Measurements from ENCODE around the gene GAK.

The GAK gene

DNA sequence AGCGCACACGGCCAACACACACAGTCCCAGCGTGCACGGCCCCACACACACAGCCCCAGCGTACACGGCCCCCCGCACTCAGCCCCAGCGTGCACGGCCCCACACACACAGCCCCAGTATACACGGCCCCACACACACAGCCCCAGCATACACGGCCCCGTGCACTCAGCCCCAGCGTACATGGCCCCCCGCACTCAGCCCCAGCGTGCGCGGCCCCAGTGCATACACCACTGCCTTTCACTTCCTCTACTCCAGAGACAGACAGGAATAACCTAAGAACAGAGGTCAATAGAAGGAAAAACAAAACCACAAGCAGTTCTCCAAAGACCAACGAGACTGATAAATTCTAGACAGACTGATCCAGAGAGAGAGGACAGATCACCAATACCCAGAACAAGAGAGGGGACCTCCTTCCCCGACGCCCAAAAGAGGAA, 17.1 kb downstream of the GAK start:
- ATAC-seq: peak; percentile 70
- H3K27ac Mint-ChIP-seq: peak overlapping the region; percentile 68
- peak overlapping the region; percentile 51 for H3K4me3 Mint-ChIP-seq
- DNase-seq: no peak
- H3K27me3 Mint-ChIP-seq: no peaks in the 10 kb centered on the region
- H3K4me1 Mint-ChIP-seq: peaks cover 39% of the 10 kb centered on the region
- peaks cover 11% of the 10 kb centered on the region for H3K9me3 Mint-ChIP-seq
- H3K36me3 Mint-ChIP-seq (ENCODE audit: low read depth): peaks cover 23% of the 10 kb centered on the region

DNA sequence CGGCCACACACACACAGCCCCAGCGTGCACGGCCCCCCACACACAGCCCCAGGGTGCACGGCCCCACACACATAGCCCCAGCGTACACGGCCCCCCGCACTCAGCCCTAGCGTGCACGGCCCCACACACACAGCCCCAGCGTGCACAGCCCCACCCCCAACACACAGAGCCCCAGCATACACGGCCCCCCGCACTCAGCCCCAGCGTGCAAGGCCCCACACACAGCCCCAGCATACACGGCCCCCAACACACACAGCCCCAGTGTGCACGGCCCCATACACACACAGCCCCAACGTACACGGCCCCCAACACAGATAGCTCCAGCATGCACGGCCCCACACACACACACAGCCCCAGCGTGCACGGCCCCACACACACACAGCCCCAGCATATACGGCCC, 17.6 kb downstream of the GAK start:
- peaks cover 36% of the 10 kb centered on the region for H3K4me1 Mint-ChIP-seq
- H3K27me3 Mint-ChIP-seq: no peaks in the 10 kb centered on the region
- no peak for DNase-seq
- no peak overlapping the region for H3K4me3 Mint-ChIP-seq
- peaks cover 19% of the 10 kb centered on the region for H3K36me3 Mint-ChIP-seq (ENCODE audit: low read depth)
- ATAC-seq: no peak
- peaks cover 11% of the 10 kb centered on the region for H3K9me3 Mint-ChIP-seq
- H3K27ac Mint-ChIP-seq: no peak overlapping the region

DNA sequence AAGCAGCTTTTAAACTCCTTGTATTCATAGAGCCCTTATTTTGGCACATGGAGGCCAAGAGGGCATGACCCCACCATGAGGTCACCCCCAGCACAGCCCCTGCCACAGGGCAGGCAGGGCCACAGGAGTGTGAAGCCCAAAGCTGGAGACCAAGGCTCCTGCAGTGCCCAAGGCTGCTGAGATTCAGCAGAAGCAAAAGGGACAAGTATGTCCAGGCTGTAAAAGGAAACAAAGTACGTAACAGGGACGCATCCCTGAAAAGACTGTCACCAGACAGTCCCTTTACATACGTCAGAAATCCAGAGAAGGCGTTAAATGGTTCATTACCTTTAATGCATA, 18.9 kb downstream of the GAK start:
- H3K9me3 Mint-ChIP-seq: peaks cover 10% of the 10 kb centered on the region
- H3K27ac Mint-ChIP-seq: no peak overlapping the region
- DNase-seq: no peak
- no peak for ATAC-seq
- no peaks in the 10 kb centered on the region for H3K27me3 Mint-ChIP-seq
- no peak overlapping the region for H3K4me3 Mint-ChIP-seq
- peaks cover 17% of the 10 kb centered on the region for H3K36me3 Mint-ChIP-seq (ENCODE audit: low read depth)
- H3K4me1 Mint-ChIP-seq: peaks cover 31% of the 10 kb centered on the region

DNA sequence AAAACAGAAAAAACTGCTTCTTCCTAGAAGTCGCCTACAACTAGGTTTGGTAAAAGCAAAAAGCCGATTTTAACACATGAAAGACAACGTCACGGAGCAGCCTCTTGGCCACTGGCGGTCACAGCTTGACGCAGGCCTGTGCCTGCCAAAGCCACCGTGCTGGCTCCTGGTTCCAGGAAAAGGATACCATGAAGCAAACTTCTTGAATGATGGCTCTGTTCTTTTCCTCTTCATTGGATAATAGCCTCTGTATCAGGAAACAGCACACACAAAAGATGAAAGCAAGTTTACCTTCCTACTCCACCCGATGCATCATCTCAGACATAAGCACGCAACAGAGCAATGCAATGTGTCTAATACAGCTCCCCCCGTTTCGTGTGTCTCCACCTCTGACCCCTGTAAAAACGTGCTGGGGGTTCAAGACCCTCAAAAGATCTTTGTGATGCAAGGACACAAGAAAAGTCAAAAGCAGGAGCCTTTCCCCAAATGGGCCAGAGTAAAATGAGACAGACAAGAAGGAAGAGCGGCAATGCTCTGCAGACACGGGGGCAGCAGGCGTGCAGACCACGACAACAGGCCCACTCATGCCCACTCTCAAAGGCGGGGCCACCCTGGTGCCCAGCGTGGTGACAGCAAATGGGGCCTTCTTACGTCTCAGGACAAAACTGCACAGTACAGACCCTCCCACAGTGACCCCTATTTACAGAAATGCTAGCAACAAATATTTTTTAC, 19.4 kb downstream of the GAK start:
- Mint-ChIP-seq H3K27me3 (no peaks in the 10 kb centered on the region), H3K27ac (no peak overlapping the region), H3K36me3 (ENCODE audit: low read depth) (peaks cover 14% of the 10 kb centered on the region), H3K9me3 (peaks cover 5% of the 10 kb centered on the region), H3K4me3 (no peak overlapping the region), H3K4me1 (peaks cover 26% of the 10 kb centered on the region)
- DNase-seq: no peak
- ATAC-seq: no peak

DNA sequence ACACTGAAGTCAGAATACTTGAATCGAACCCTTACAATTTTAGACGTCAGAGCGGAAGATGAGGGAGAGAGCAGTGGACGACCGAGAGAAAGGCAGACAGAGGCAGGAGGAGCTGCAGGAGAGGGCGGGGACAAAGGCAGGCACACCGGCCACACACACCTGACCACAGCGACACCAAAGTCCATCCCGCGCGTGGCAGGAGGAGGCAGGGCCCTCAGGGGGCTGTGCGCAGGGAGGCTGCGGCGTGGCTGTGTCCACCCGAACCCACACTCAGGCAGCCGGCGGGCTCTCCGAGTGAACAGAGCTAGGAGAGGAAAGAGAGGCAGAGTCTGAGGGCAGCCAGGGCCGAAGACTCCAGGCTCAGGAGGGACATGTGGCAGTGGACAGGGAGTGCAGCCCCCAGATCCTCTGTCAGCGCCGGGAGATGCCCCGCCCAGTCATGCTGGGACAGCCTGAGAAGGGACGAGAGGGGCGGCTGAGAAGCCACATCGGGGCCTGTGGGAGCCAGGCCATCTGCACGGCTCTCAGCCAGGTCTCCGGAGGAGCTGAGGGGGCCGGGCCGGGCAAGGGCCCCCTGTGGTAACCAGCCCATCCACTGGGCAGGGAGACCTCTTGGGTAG, 20.1 kb downstream of the GAK start:
- peaks cover 9% of the 10 kb centered on the region for H3K36me3 Mint-ChIP-seq (ENCODE audit: low read depth)
- H3K9me3 Mint-ChIP-seq: no peaks in the 10 kb centered on the region
- H3K27me3 Mint-ChIP-seq: no peaks in the 10 kb centered on the region
- H3K27ac Mint-ChIP-seq: no peak overlapping the region
- no peak for ATAC-seq
- peaks cover 21% of the 10 kb centered on the region for H3K4me1 Mint-ChIP-seq
- H3K4me3 Mint-ChIP-seq: no peak overlapping the region
- no peak for DNase-seq

DNA sequence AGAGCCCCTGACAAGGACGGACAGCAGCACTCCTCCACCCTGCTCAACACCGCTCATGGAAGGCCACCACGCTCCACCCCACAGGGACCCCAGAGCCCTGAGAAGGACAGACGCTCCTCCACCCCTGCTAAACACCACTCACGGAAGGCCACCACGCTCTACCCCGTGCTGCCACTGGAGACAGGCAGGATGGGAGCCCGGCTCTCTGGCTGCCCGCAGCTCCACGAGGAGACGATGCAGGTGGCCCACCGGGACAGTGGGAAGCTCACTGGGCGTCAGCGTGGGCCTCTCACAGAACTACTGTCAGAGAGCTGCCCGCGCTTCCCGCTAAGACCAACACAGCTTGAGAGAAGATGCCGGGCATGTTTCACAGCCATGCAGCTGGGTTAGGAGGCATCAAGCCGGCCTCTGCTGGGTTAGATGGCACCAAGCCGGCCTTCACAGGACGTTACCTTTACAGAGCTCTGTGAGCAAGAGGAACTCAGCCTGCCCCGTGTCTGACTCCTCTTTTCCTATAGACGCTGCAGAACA, 20.8 kb downstream of the GAK start:
- Mint-ChIP-seq H3K36me3 (ENCODE audit: low read depth) (peaks cover 14% of the 10 kb centered on the region), H3K27ac (no peak overlapping the region), H3K27me3 (no peaks in the 10 kb centered on the region), H3K9me3 (no peaks in the 10 kb centered on the region), H3K4me3 (no peak overlapping the region), H3K4me1 (peaks cover 14% of the 10 kb centered on the region)
- ATAC-seq (no peak), DNase-seq (no peak)

DNA sequence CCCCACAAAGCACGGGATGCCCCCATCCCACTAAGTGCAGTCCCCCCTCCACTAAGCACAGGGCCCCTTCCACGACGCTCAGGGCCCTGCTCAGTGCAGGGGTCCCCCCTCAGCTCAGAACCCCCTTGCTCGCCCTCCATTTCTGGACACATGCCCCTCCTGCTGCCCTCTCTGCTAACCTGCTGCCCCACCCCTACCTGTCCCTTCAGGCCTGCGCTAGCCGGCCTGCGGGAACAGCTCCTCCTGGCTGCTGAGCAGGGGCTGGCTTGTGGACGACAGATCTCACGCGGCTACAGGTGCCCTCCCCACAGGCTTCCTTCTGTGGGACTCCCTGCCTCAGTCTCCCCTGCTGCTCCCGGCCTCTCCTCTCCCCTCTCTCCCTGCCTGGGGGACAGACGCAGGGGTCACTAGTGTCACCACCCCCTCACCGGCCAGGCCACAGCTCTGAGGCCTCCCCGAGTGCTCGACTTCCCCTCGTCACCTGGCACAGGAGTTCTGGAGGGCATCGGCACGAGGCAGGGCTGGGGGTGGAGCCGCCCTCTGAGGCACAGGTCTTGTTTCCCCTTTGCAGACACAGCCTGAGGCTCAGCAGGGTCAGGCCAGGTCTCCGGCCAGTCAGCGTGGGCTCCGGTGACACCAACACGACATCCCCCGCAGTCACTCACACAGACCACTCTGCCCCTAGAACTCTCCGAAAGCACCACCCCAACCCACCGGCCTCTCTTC, 21.6 kb downstream of the GAK start:
- no peak overlapping the region for H3K27ac Mint-ChIP-seq
- H3K27me3 Mint-ChIP-seq: no peaks in the 10 kb centered on the region
- H3K36me3 Mint-ChIP-seq (ENCODE audit: low read depth): peaks cover 14% of the 10 kb centered on the region
- no peak overlapping the region for H3K4me3 Mint-ChIP-seq
- H3K4me1 Mint-ChIP-seq: peaks cover 7% of the 10 kb centered on the region
- ATAC-seq (no peak), DNase-seq (no peak)
- H3K9me3 Mint-ChIP-seq: no peaks in the 10 kb centered on the region

DNA sequence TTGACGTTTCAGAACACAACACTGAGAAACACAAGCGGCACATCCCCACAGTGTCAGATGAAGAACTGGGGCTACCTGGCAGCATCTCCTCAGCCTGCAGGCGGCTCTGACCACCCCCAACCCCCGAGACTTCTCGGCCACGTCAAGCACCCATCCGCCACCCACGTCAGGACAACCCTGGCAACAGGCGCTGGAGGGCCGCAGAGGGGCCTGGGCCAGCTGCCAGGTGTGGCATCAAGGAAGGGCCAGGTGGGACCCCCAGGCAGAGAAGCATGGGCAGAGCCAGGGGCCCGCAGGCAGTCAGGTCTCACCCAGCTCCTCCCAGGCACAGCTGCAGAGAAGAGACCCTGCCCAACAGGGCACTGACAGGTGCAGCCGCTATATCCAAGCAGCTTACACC, 22.3 kb downstream of the GAK start:
- no peak for DNase-seq
- no peaks in the 10 kb centered on the region for H3K9me3 Mint-ChIP-seq

DNA sequence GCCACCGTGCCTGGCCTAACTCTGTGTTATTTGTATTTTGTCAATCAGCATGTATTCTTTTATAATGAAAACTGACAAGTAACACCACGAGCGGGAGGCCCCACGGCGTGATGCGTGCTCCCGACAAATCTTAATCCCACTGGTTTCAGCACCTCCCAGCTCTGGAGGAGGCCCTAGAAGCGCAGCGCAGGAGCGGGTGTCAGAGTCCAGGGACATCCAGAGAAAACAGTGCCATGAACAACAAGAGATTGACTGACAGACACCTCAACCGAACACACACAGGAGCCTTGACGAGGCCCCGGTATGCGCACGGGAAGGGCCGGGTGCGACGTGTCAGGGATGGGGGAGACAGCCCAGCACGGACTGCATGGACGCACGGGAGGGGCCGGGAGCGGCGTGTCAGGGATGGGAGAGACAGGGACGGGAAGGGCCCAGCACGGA, 23.0 kb downstream of the GAK start:
- DNase-seq (no peak), ATAC-seq (no peak)
- Mint-ChIP-seq H3K9me3 (no peaks in the 10 kb centered on the region), H3K27me3 (no peaks in the 10 kb centered on the region), H3K36me3 (ENCODE audit: low read depth) (peaks cover 16% of the 10 kb centered on the region), H3K27ac (no peak overlapping the region), H3K4me3 (no peak overlapping the region), H3K4me1 (no peaks in the 10 kb centered on the region)

More for the DNA sequence above, 22.3 kb downstream of the GAK start:
- no peak for ATAC-seq
- no peaks in the 10 kb centered on the region for H3K27me3 Mint-ChIP-seq
- no peak overlapping the region for H3K27ac Mint-ChIP-seq
- H3K4me1 Mint-ChIP-seq: no peaks in the 10 kb centered on the region
- no peak overlapping the region for H3K4me3 Mint-ChIP-seq
- H3K36me3 Mint-ChIP-seq (ENCODE audit: low read depth): peaks cover 16% of the 10 kb centered on the region

DNA sequence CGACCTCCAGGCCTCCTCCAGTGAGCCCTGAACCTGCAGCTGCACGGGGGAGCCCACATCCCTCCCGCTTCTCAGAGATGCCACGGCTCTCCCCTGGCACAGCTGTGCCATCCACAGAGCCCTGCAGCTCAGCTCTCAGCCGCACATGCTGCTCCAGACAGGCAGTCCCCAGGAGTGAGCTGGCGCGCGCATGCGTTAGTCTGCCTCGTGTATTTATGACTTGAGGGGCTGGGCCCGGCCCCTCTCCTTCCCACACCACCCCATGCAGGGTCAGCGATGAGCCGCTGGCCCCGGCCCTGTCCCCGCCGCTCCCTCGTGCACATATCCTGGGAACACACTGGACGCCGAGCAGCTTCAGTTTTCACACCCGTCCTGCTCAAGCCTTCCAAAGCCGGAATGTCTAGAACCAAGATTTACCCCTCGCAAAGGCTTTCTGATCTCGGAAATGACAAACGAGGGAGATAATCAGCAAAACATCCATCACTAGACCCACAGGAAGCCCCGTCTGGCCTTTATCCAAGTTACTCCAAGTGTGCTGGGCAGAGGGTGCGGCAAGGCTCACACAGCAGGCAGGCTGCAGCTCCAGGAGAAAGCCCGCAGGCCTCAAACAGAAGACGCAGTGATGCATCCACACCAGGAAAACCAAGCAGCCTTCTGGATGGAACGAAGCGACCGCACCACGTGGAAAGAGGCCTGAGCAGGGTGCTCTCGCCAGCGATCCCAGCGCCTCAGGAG, 24.3 kb downstream of the GAK start:
- Mint-ChIP-seq H3K4me3 (no peak overlapping the region), H3K27me3 (no peaks in the 10 kb centered on the region), H3K36me3 (ENCODE audit: low read depth) (peaks cover 15% of the 10 kb centered on the region), H3K4me1 (no peaks in the 10 kb centered on the region), H3K27ac (no peak overlapping the region), H3K9me3 (no peaks in the 10 kb centered on the region)
- DNase-seq (no peak), ATAC-seq (no peak)

DNA sequence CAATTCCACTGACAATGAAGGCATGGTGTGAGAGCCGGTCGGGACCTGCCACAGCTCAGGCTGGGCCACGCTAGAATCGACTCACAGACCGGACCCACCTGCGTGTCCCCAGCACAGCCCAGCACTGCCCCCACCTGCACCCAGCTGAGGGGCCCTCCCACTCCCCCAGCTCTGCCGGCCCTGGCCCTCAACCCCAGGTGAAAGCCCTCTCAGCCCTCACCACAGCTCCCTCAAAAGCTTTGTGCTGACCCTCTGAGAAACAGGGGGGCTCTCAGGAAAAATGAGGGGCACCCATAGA, 25.1 kb downstream of the GAK start:
- ATAC-seq (no peak), DNase-seq (no peak)
- no peaks in the 10 kb centered on the region for H3K27me3 Mint-ChIP-seq
- H3K36me3 Mint-ChIP-seq (ENCODE audit: low read depth): peaks cover 13% of the 10 kb centered on the region
- no peaks in the 10 kb centered on the region for H3K9me3 Mint-ChIP-seq
- H3K27ac Mint-ChIP-seq: no peak overlapping the region
- H3K4me1 Mint-ChIP-seq: no peaks in the 10 kb centered on the region
- H3K4me3 Mint-ChIP-seq: no peak overlapping the region

DNA sequence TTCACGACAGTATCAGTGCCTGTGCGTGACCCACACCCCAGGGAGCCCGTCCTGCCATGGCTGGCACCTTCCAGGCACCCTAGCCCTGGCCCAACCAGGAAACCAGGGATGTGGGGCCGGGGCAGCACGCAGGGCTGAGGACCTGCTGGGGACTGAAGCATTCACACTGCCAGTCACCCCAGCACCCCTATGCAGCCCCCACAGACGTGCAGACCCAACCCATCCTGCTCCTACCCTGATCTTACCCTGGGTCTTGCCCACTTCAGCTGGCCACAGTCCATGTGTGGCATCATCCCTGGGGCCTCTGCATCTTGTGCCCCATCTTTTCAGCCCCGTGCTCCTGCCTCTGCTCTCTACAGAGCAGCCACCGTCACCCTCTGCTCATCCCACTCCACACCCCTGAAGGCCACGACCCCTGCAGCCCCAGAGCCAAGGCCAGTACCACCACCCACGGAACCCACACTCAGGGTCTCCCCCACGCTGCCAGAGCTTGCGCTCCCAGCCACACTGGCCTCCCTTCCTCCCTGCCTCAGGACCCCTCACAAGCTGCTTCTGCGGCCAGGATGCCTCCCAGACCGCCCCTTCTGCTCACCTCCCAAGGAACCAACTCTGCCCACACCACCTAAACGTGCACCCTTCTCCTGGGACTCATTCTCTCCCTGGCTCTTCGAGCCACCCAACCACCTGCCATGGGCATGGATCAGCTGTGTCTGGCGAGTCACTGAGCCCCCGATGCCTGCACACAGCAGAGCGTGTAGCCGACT, 25.6 kb downstream of the GAK start:
- Mint-ChIP-seq H3K4me3 (no peak overlapping the region), H3K36me3 (ENCODE audit: low read depth) (peaks cover 11% of the 10 kb centered on the region), H3K27ac (peak overlapping the region; percentile 64), H3K9me3 (no peaks in the 10 kb centered on the region), H3K4me1 (no peaks in the 10 kb centered on the region), H3K27me3 (no peaks in the 10 kb centered on the region)
- ATAC-seq (no peak), DNase-seq (no peak)

DNA sequence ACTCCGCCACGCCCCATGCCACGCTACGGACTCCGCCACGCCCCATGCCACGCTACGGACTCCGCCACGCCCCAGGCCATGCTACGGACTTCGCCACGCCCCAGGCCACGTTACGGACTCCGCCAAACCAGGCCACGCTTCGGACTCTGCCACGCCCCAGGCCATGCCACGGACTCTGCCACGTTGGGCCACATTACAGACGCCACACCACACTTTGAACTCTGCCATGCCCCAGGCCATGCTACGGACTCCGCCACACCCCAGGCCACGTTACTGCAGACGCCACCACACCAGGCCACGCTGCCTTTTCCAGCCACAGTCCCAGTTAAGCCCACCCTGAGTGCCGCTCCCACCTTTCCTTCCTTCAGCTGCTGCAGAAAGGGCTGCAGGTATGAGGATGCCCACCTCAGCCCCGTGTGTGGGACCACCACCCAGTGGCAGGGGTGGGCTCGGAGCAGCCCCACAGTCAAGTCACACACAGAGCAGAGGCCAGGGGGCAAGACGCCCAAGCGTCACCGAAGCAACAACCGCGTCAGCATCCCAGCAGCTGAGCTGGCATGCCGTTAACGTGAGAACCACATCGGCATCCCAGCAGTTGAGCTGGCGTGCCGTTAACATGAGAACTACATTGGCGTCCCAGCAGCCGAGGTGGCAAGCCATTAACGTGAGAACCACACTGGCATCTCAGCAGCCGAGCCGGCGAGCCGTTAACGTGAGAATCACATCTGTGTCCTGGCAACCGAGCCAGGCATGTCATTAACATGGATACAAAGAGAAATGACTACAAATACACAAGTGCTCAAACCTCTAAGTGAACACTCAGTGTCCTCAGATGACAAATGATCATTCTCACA, 26.4 kb downstream of the GAK start:
- Mint-ChIP-seq H3K27me3 (no peaks in the 10 kb centered on the region), H3K27ac (no peak overlapping the region)

More for the DNA sequence above, 26.4 kb downstream of the GAK start:
- H3K4me1 Mint-ChIP-seq: no peaks in the 10 kb centered on the region
- H3K4me3 Mint-ChIP-seq: no peak overlapping the region
- H3K9me3 Mint-ChIP-seq: no peaks in the 10 kb centered on the region
- peaks cover 11% of the 10 kb centered on the region for H3K36me3 Mint-ChIP-seq (ENCODE audit: low read depth)
- ATAC-seq: no peak
- no peak for DNase-seq
